CD4-positive, alpha-beta T cell treated with Interleukin-10 for 1 hour (primary cell): Measurements from ENCODE around the gene MACROH2A1.

ENCODE experiments used
- DNase-seq: peaks from one replicate; pipeline ENCODE4 v3.0.0-alpha.2; 2020

MACROH2A1 gene

GRCh38 chr5:135310328-135310989 lies 88.6 kb downstream of the MACROH2A1 start:
- DNase-seq: no peak

GRCh38 chr5:135309391-135310327 lies 89.4 kb downstream of the MACROH2A1 start:
- DNase-seq: no peak

- no peak for DNase-seq
These were observed 90.3 kb downstream of the MACROH2A1 start for GRCh38 chr5:135308752-135309151.

GRCh38 chr5:135308245-135308644 lies 90.8 kb downstream of the MACROH2A1 start:
- no peak for DNase-seq

GRCh38 chr5:135307143-135307903 lies 91.7 kb downstream of the MACROH2A1 start:
- no peak for DNase-seq

- DNase-seq: no peak
These were observed 92.5 kb downstream of the MACROH2A1 start for GRCh38 chr5:135306557-135306956.

GRCh38 chr5:135304352-135305221 lies 94.4 kb downstream of the MACROH2A1 start:
- no peak for DNase-seq

GRCh38 chr5:135303582-135304173 lies 95.4 kb downstream of the MACROH2A1 start:
- DNase-seq: no peak

- DNase-seq: no peak
These were observed 101.9 kb downstream of the MACROH2A1 start for GRCh38 chr5:135296900-135297816.

GRCh38 chr5:135295852-135296251 lies 103.2 kb downstream of the MACROH2A1 start:
- no peak for DNase-seq

GRCh38 chr5:135294793-135295192 lies 104.2 kb downstream of the MACROH2A1 start:
- DNase-seq: no peak

- no peak for DNase-seq
These were observed 109.4 kb downstream of the MACROH2A1 start for GRCh38 chr5:135289651-135290050.

- DNase-seq: no peak
These were observed 111.5 kb downstream of the MACROH2A1 start for GRCh38 chr5:135287551-135287950.
